Measurements from ENCODE around the gene ILDR2. TPM values are rescaled to one million over a fixed set of nuclear protein-coding genes. Genes with fewer than 3 reads are reported as not detected.

The ILDR2 gene
- total and polyA plus RNA-seq, 9 of the 15 experiments (the other 6 are each of a cell fraction or from before 2014, with no cell fraction given), result 0.03 to 0.31 (median 0.18) TPM; not detected in 2

GRCh38 chr1:166927701-166928100 lies 47.6 kb downstream of the ILDR2 start:
- Histone ChIP-seq H3K9ac (ENCODE audit: insufficient read depth in 1 of 2, low read depth in 2 of 2, low read length in 2 of 2) (no peak overlapping the region), H4K20me1 (replicated peaks; ENCODE audit: control insufficient read depth, insufficient read depth, low read length) (no peaks in the 10 kb centered on the region), H3K4me2 (ENCODE audit: insufficient read depth, low read length) (no peak overlapping the region), H3K79me2 (ENCODE audit: control insufficient read depth, insufficient read depth, low read length) (no peaks in the 10 kb centered on the region), H3K4me3 (no peak overlapping the region), H3K4me1 (replicated peaks in 1 of 2; ENCODE audit: control insufficient read depth in 2 of 2, insufficient read depth in 2 of 2, low read length in 2 of 2) (no peaks in the 10 kb centered on the region; a peak in 1 of 5 replicates), H3K27ac (ENCODE audit: extremely low read depth, low read depth, low read length) (no peak overlapping the region), H3K27me3 (ENCODE audit: control insufficient read depth in 2 of 2, insufficient read depth in 2 of 2, low read length in 2 of 2) (peaks cover 20% of the 10 kb centered on the region in 2 experiments; a peak in 3 of 5 replicates), H3K9me1 (ENCODE audit: control insufficient read depth, insufficient read depth, low read length) (no peaks in the 10 kb centered on the region), H3K9me3 (replicated peaks; ENCODE audit: control insufficient read depth, insufficient read depth, low read depth, low read length) (no peaks in the 10 kb centered on the region), H2AFZ (ENCODE audit: low read depth, low read length) (no peak overlapping the region), H3K36me3 (ENCODE audit: control insufficient read depth, insufficient read depth, low read length) (no peaks in the 10 kb centered on the region)
- no TSS peak for BruUV-seq (replicated peaks)
- FAIRE-seq (no peak), ATAC-seq (no peak), DNase-seq (ENCODE audit: extremely low read depth in 1 of 4, low spot score in 3 of 4) (no peak)
- 1% methylated on average over 2 of the region's 2 CpGs for WGBS (ENCODE audit: insufficient coverage, low coverage, missing lambda C conversion rate)
- ChIA-PET POLR2A (interaction anchor here (1.0 to 1.5 kb wide), 3 partner anchors 11 to 22 kb away, joined by 3 to 4 read pairs (median 3); no protein-coding TSS in a partner anchor), CTCF (ENCODE audit: low intra/inter-chr PET ratio) (no interaction called here)
- intact Hi-C loops (cut with micrococcal nuclease) (no loop called here), in situ Hi-C loops (cut with MboI) (no loop called here)
- TF ChIP-seq ZNF316 (IDR thresholded peaks at IDR 0.05) (no peak), E2F5 (CRISPR knock-in tag; IDR thresholded peaks at IDR 0.05) (no peak), ZNF217 (CRISPR knock-in tag; IDR thresholded peaks at IDR 0.05) (no peak)

DNA sequence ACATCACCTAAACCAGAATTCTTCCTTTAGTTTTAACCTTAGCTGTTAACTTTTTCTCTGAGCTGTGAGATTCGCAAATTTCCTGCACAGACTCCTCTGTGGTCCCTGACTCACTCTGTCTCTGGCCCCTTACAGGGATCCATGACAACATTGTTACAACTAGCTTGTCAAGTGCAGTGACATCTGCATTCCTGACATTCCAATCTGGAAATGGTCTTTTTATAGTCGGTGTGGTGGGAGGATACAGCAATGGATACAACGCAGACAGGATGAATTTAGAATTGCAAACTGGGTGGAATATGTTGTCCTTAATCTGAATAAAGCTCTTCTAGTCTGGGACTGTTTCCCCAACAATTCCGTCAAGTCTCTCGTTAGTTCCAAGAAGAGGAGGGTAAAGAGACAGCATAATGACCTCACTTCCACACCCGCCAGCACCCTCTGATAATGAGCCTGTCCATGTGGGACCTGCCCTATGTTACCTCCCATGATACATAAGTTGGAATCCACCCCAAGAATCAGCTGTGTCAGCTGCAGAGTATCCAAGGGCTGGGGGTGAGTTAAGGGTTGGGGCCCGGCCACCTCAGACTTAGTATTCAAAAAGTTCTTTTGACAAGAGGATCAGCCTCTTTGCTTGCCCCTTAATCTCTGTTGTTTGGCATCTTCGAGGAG lies 49.4 kb downstream of the ILDR2 start:
- BruUV-seq (replicated peaks), result no TSS peak

More for the DNA sequence above, 49.4 kb downstream of the ILDR2 start:
- intact Hi-C loops (cut with micrococcal nuclease), result no loop called here
- Histone ChIP-seq H3K4me2 (ENCODE audit: insufficient read depth, low read length) (no peak overlapping the region), H3K27ac (ENCODE audit: extremely low read depth, low read depth, low read length) (no peak overlapping the region), H2AFZ (ENCODE audit: low read depth, low read length) (no peak overlapping the region), H3K9me1 (ENCODE audit: control insufficient read depth, insufficient read depth, low read length) (no peaks in the 10 kb centered on the region), H3K79me2 (ENCODE audit: control insufficient read depth, insufficient read depth, low read length) (no peaks in the 10 kb centered on the region), H3K4me3 (no peak overlapping the region), H4K20me1 (replicated peaks; ENCODE audit: control insufficient read depth, insufficient read depth, low read length) (no peaks in the 10 kb centered on the region), H3K27me3 (ENCODE audit: control insufficient read depth in 2 of 2, insufficient read depth in 2 of 2, low read length in 2 of 2) (peaks cover 27 to 34% of the 10 kb centered on the region in 2 experiments; a peak in 4 of 5 replicates), H3K9me3 (replicated peaks; ENCODE audit: control insufficient read depth, insufficient read depth, low read depth, low read length) (no peaks in the 10 kb centered on the region), H3K36me3 (ENCODE audit: control insufficient read depth, insufficient read depth, low read length) (no peaks in the 10 kb centered on the region), H3K4me1 (replicated peaks in 1 of 2; ENCODE audit: control insufficient read depth in 2 of 2, insufficient read depth in 2 of 2, low read length in 2 of 2) (peaks cover 0 to 4% of the 10 kb centered on the region in 2 experiments; a peak in 2 of 5 replicates), H3K9ac (ENCODE audit: insufficient read depth in 1 of 2, low read depth in 2 of 2, low read length in 2 of 2) (no peak overlapping the region)
- no peak for TF ChIP-seq MIER1 (IDR thresholded peaks at IDR 0.05; ENCODE audit: low read depth)
- no peak for TF ChIP-seq DIDO1 (tag; IDR thresholded peaks at IDR 0.05; ENCODE audit: low read depth)
- CTCF ChIA-PET (ENCODE audit: low intra/inter-chr PET ratio), result no interaction called here
- DNase-seq (ENCODE audit: extremely low read depth in 1 of 4, low spot score in 3 of 4) (no peak), ATAC-seq (peak; percentile 34; the same call in 1 of the 3 replicates), FAIRE-seq (peak; percentile 48)
- WGBS (ENCODE audit: insufficient coverage, low coverage, missing lambda C conversion rate), result 0% methylated on average over 8 of the region's 8 CpGs
- in situ Hi-C loops (cut with MboI), result no loop called here
- POLR2A ChIA-PET, result interaction anchor here (0.8 kb wide), 1 partner anchor 50 kb away, joined by 3 read pairs; the partner anchor contains the start of gene TADA1

All from K562 (cell line).